ENCODE results near the gene MGAT4B. TPM values are rescaled to one million over a fixed set of nuclear protein-coding genes. Genes with fewer than 3 reads are reported as not detected.

MGAT4B gene
- polyA plus RNA-seq, 3 donors: 12.4 to 151 (median 14.3) TPM

GRCh38 chr5:179747811-179748210, 58.9 kb downstream of the MGAT4B start:
- Histone ChIP-seq H3K36me3 (replicated peaks in 1 of 2; ENCODE audit: control insufficient read depth in 1 of 2, insufficient read depth in 2 of 2, low read length in 2 of 2) (peaks cover 4 to 24% of the 10 kb centered on the region in 2 donors), H3K4me1 (ENCODE audit: control insufficient read depth in 1 of 2, insufficient read depth in 2 of 2, low read length in 2 of 2) (peaks cover 12 to 22% of the 10 kb centered on the region in 2 donors), H3K9ac (ENCODE audit: insufficient read depth, low read length, poor library complexity, severe bottlenecking) (no peak overlapping the region), H3K27ac (ENCODE audit: low read depth in 1 of 2, low read length in 2 of 2) (peak overlapping the region; percentile 32 to 64), H3K79me2 (ENCODE audit: insufficient read depth, low read length) (peaks cover 97% of the 10 kb centered on the region), H3K4me3 (replicated peaks in 1 of 3; ENCODE audit: low read depth in 2 of 3, low read length in 3 of 3) (no peak overlapping the region), H3K27me3 (ENCODE audit: control insufficient read depth in 2 of 2, insufficient read depth in 2 of 2, low read length in 2 of 2) (no peaks in the 10 kb centered on the region), H4K20me1 (ENCODE audit: insufficient read depth, low read length) (peaks cover 97% of the 10 kb centered on the region), H3K4me2 (replicated peaks; ENCODE audit: extremely low read depth, low read length, poor library complexity, severe bottlenecking) (peak overlapping the region; percentile 3), H2AFZ (ENCODE audit: insufficient read depth, low read depth, low read length, poor library complexity, severe bottlenecking) (no peak overlapping the region), H3K9me3 (replicated peaks in 1 of 2; ENCODE audit: control insufficient read depth in 1 of 2, insufficient read depth in 1 of 2, low read length in 2 of 2) (no peaks in the 10 kb centered on the region)
- peak; percentile 69 to 83 (median 76) for DNase-seq
- peak overlapping the region; percentile 73 to 94 (median 87) for H3K27ac Mint-ChIP-seq
- intact Hi-C loops (cut with micrococcal nuclease): no loop called here
- peaks cover 17 to 45% of the 10 kb centered on the region in 2 donors for H3K36me3 Mint-ChIP-seq
- 20% methylated on average over 1 of the region's 3 CpGs for WGBS (ENCODE audit: insufficient coverage)
- no peaks in the 10 kb centered on the region for H3K9me3 Mint-ChIP-seq
- H3K27me3 Mint-ChIP-seq (ENCODE audit: low read depth in 3 of 3): peaks cover 0 to 3% (median 0%) of the 10 kb centered on the region in 3 donors
- H3K4me1 Mint-ChIP-seq: peaks cover 22% of the 10 kb centered on the region
- peak overlapping the region in 1 of 2 donors; percentile 60 for H3K4me3 Mint-ChIP-seq
- no peak for TF ChIP-seq CTCF (IDR thresholded peaks at IDR 0.05)

Small RNA genes lying within 50 kb of the gene (small RNA-seq; reads per million reads assigned to genes)
- gene MIR1229 (ENCODE audit: insufficient read length, low read depth) (not detected), gene RF00019 (ENCODE audit: insufficient read length, low read depth) (not detected)

Other genes starting within 250 kb of the MGAT4B start
- gene HNRNPH1, start 183.2 kb downstream of the MGAT4B start, polyA plus RNA-seq: 100 to 1,000 TPM in 1 of 3 donors, 10 to 100 TPM in 2; 47.4 to 522 (median 51.9) TPM
- not detected for gene CBY3, start 125.8 kb downstream of the MGAT4B start, polyA plus RNA-seq
- gene CANX, start 107.9 kb downstream of the MGAT4B start, polyA plus RNA-seq: 100 to 1,000 TPM in 2 of 3 donors, 10 to 100 TPM in 1; 78.1 to 368 (median 259) TPM
- 10 to 100 TPM in 1 of 3 donors, 1 to 10 TPM in 2; 2.2 to 11.0 (median 2.7) TPM for gene MAML1, start 74.0 kb downstream of the MGAT4B start, polyA plus RNA-seq
- gene LTC4S, start 12.9 kb downstream of the MGAT4B start, polyA plus RNA-seq: 1 to 10 TPM in 1 of 3 donors, under 1 TPM in 2; 0.65 to 2.1 (median 0.69) TPM
- gene SQSTM1, start 14.0 kb upstream of the MGAT4B start, polyA plus RNA-seq: 100 to 1,000 TPM; 182 to 312 (median 275) TPM
- 10 to 100 TPM in 1 of 3 donors, 1 to 10 TPM in 2; 1.2 to 23.0 (median 1.4) TPM for gene MRNIP, start 52.0 kb upstream of the MGAT4B start, polyA plus RNA-seq
- gene TBC1D9B, start 101.0 kb upstream of the MGAT4B start, polyA plus RNA-seq: 100 to 1,000 TPM in 1 of 3 donors, 10 to 100 TPM in 2; 13.4 to 116 (median 26.3) TPM